Upper lobe of left lung (tissue), 4 donors: ENCODE results near the gene EYS.

Experiments
- EP300 ChIP-seq, 4 donors: sonication (generic); formaldehyde crosslinking; IDR thresholded peaks; one replicate each; pipeline ENCODE4 v1.5.1; 2017; ENCODE audit warnings: antibody characterized with exemption in 4 of 4, control low read depth in 2 of 4
- POLR2A ChIP-seq, 4 donors: fragments of 450-650 bp; IDR thresholded peaks; one replicate each; pipeline ENCODE4 v1.5.1; 2016 to 2017; ENCODE audit warnings: antibody characterized with exemption in 4 of 4, mild to moderate bottlenecking in 2 of 4

GRCh38 chr6:64227863-64228262 is 1479.2 kb downstream of the EYS start:
- TF ChIP-seq POLR2A (IDR thresholded peaks at IDR 0.05) (no peak), EP300 (IDR thresholded peaks at IDR 0.05) (no peak)
